ENCODE results near the gene UGCG.

- TF ChIP-seq CTCF (conservative IDR thresholded peaks at IDR 0.05; ENCODE audit: low read length) (no peak), EZH2phosphoT487 (IDR thresholded peaks at IDR 0.05; ENCODE audit: borderline replicate concordance) (no peak)
These were observed 82.0 kb downstream of the UGCG start for GRCh38 chr9:111978616-111979015.
